Mesenchymal stem cell (in vitro differentiated cells and primary cell): ENCODE results near the gene ZFPM1.

Source experiments
- DNase-seq: peaks from one replicate; pipeline ENCODE4 v3.0.0-alpha.2; 2013
- H2AFZ ChIP-seq: one replicate; pipeline ENCODE4 v1.6.1; 2013; ENCODE audit warnings: low read depth, mild to moderate bottlenecking, control low read depth, inconsistent platforms, low read length, moderate library complexity
- H2AK5ac ChIP-seq: 2 replicates; pipeline ENCODE4 v1.6.1; 2013; ENCODE audit warnings: low read length, moderate library complexity, mild to moderate bottlenecking, inconsistent platforms; ENCODE audit not compliant: severe bottlenecking
- H2BK120ac ChIP-seq: one replicate; pipeline ENCODE4 v1.6.1; 2013; ENCODE audit warnings: low read depth, mild to moderate bottlenecking, inconsistent platforms, low read length, moderate library complexity
- H2BK12ac ChIP-seq, 2 experiments: one replicate each; pipeline ENCODE4 v1.6.1; 2013; ENCODE audit warnings: inconsistent platforms in 2 of 2, low read length in 2 of 2, mild to moderate bottlenecking in 2 of 2, moderate library complexity in 2 of 2, control low read depth in 1 of 2
- H2BK15ac ChIP-seq: one replicate; pipeline ENCODE4 v1.6.1; 2013; ENCODE audit warnings: mild to moderate bottlenecking, low read depth, inconsistent platforms; ENCODE audit not compliant: poor library complexity, severe bottlenecking
- H2BK5ac ChIP-seq: 2 replicates; pipeline ENCODE4 v1.6.1; 2013; ENCODE audit warnings: low read depth, mild to moderate bottlenecking, low read length, control low read depth, inconsistent platforms; ENCODE audit not compliant: poor library complexity, severe bottlenecking
- H3K14ac ChIP-seq, 2 experiments: one replicate each; pipeline ENCODE4 v1.6.1; 2013; ENCODE audit warnings: inconsistent platforms in 2 of 2, low read length in 2 of 2, control low read depth in 1 of 2, mild to moderate bottlenecking in 1 of 2, moderate library complexity in 1 of 2
- H3K18ac ChIP-seq, 2 experiments: one replicate each; pipeline ENCODE4 v1.6.1; 2013; ENCODE audit warnings: inconsistent platforms in 2 of 2, low read length in 2 of 2, control low read depth in 1 of 2, low read depth in 1 of 2, mild to moderate bottlenecking in 1 of 2
- H3K23ac ChIP-seq, 2 experiments: one replicate each; pipeline ENCODE4 v1.6.1; 2013; ENCODE audit warnings: inconsistent platforms in 2 of 2, low read length in 2 of 2, mild to moderate bottlenecking in 2 of 2, moderate library complexity in 2 of 2, control low read depth in 1 of 2
- H3K27ac ChIP-seq: 2 replicates; pipeline ENCODE4 v1.5.1; 2013; ENCODE audit warnings: mild to moderate bottlenecking, moderate library complexity, low read length, control low read depth, inconsistent platforms; ENCODE audit not compliant: poor library complexity, severe bottlenecking
- H3K27me3 ChIP-seq, 2 experiments: 2 replicates each; pipeline versions ENCODE4 v1.6.1 to v1.7.0; 2013; ENCODE audit warnings: low read length in 2 of 2, mild to moderate bottlenecking in 2 of 2, moderate library complexity in 2 of 2, control low read depth in 1 of 2, inconsistent platforms in 1 of 2; ENCODE audit not compliant: control insufficient read depth in 1 of 2, insufficient read depth in 1 of 2
- H3K36me3 ChIP-seq, 2 experiments: 2 replicates each; pipeline versions ENCODE4 v1.6.1 to v1.7.0; 2013; ENCODE audit warnings: low read length in 2 of 2, control low read depth in 1 of 2, inconsistent platforms in 1 of 2, low read depth in 1 of 2, mild to moderate bottlenecking in 1 of 2; ENCODE audit not compliant: insufficient read depth in 2 of 2, control insufficient read depth in 1 of 2
- H3K4ac ChIP-seq, 2 experiments: one replicate each; pipeline ENCODE4 v1.6.1; 2013; ENCODE audit warnings: inconsistent platforms in 2 of 2, low read length in 2 of 2, mild to moderate bottlenecking in 2 of 2, moderate library complexity in 2 of 2, control low read depth in 1 of 2, low read depth in 1 of 2
- H3K4me1 ChIP-seq: 2 replicates; pipeline ENCODE4 v1.6.1; 2013; ENCODE audit warnings: low read depth, low read length, control low read depth; ENCODE audit not compliant: control insufficient read depth, insufficient read depth
- H3K4me2 ChIP-seq: 2 replicates; pipeline ENCODE4 v1.6.1; 2013; ENCODE audit warnings: low read length, mild to moderate bottlenecking, inconsistent platforms; ENCODE audit not compliant: poor library complexity, severe bottlenecking
- H3K4me3 ChIP-seq, 2 experiments: 2 replicates each; pipeline versions ENCODE4 v1.5.1 to v1.7.0; 2013; ENCODE audit warnings: low read length in 2 of 2, mild to moderate bottlenecking in 2 of 2, control low read depth in 1 of 2, low read depth in 1 of 2; ENCODE audit not compliant: insufficient read depth in 1 of 2
- H3K79me1 ChIP-seq: replicated peaks from 2 replicates; pipeline ENCODE4 v1.6.1; 2013; ENCODE audit warnings: mild to moderate bottlenecking, control low read depth, low read length, inconsistent platforms; ENCODE audit not compliant: poor library complexity, severe bottlenecking
- H3K9ac ChIP-seq: 2 replicates; pipeline ENCODE4 v1.7.0; 2013; ENCODE audit warnings: mild to moderate bottlenecking, low read length, moderate library complexity
- H3K9me3 ChIP-seq: 2 replicates; pipeline ENCODE4 v1.7.0; 2013; ENCODE audit warnings: mild to moderate bottlenecking, low read length; ENCODE audit not compliant: control insufficient read depth
- H4K8ac ChIP-seq: one replicate; pipeline ENCODE4 v1.6.1; 2013; ENCODE audit warnings: inconsistent platforms, mild to moderate bottlenecking, low read length, moderate library complexity
- H4K91ac ChIP-seq: one replicate; pipeline ENCODE4 v1.6.1; 2013; ENCODE audit warnings: mild to moderate bottlenecking, low read length, inconsistent platforms
- WGBS: methylation state at CpG from one replicate; pipeline ENCODE4 v1.1.7; 2013; ENCODE audit warnings: mixed read lengths; 5-methylcytosine and 5-hydroxymethylcytosine counted together

Gene ZFPM1

GRCh38 chr16:88458773-88459235, 5.7 kb downstream of the ZFPM1 start:
- H3K4me3 ChIP-seq = no peak overlapping the region

GRCh38 chr16:88459366-88460073, 6.4 kb downstream of the ZFPM1 start:
- Histone ChIP-seq H3K18ac (peak overlapping the region in 1 of 2 experiments; percentile 4), H2BK12ac (no peak overlapping the region), H2AFZ (no peak overlapping the region), H3K27me3 (peaks cover 0 to 8% of the 10 kb centered on the region in 2 experiments), H3K9ac (no peak overlapping the region), H2BK15ac (no peak overlapping the region), H4K8ac (no peak overlapping the region), H3K79me1 (peaks cover 59% of the 10 kb centered on the region), H3K14ac (peak overlapping the region in 1 of 2 experiments; percentile 6), H3K23ac (peak overlapping the region in 1 of 2 experiments; percentile 23), H3K4ac (no peak overlapping the region), H2BK5ac (no peak overlapping the region), H2AK5ac (no peak overlapping the region), H3K4me3 (no peak overlapping the region), H2BK120ac (no peak overlapping the region), H3K27ac (no peak overlapping the region), H3K36me3 (peaks cover 0 to 3% of the 10 kb centered on the region in 2 experiments), H3K4me2 (no peak overlapping the region), H4K91ac (no peak overlapping the region), H3K9me3 (no peaks in the 10 kb centered on the region), H3K4me1 (peaks cover 42% of the 10 kb centered on the region)
- DNase-seq = peak; percentile 41
- whole genome bisulfite sequencing = 70% methylated on average over 8 of the region's 8 CpGs

More at GRCh38 chr16:88458773-88459235, 5.7 kb downstream of the ZFPM1 start:
- no peak overlapping the region for H3K4me2 ChIP-seq
- H2BK12ac ChIP-seq = no peak overlapping the region
- no peak for DNase-seq
- H2BK5ac ChIP-seq = no peak overlapping the region
- no peaks in the 10 kb centered on the region for H3K36me3 ChIP-seq
- no peak overlapping the region for H2AFZ ChIP-seq
- H2BK120ac ChIP-seq = no peak overlapping the region
- no peak overlapping the region for H3K18ac ChIP-seq
- WGBS = 94% methylated on average over 12 of the region's 12 CpGs
- H3K27me3 ChIP-seq = peaks cover 0 to 13% of the 10 kb centered on the region in 2 experiments
- H3K27ac ChIP-seq = no peak overlapping the region
- H3K14ac ChIP-seq = no peak overlapping the region
- H3K23ac ChIP-seq = no peak overlapping the region
- H3K9me3 ChIP-seq = no peaks in the 10 kb centered on the region
- peaks cover 48% of the 10 kb centered on the region for H3K4me1 ChIP-seq
- no peak overlapping the region for H3K4ac ChIP-seq
- no peak overlapping the region for H4K8ac ChIP-seq
- H2AK5ac ChIP-seq = no peak overlapping the region
- H4K91ac ChIP-seq = no peak overlapping the region
- H2BK15ac ChIP-seq = no peak overlapping the region
- peaks cover 63% of the 10 kb centered on the region for H3K79me1 ChIP-seq
- no peak overlapping the region for H3K9ac ChIP-seq

GRCh38 chr16:88460496-88461330, 7.6 kb downstream of the ZFPM1 start:
- Histone ChIP-seq H2BK12ac (no peak overlapping the region), H4K8ac (no peak overlapping the region), H3K4me1 (peaks cover 37% of the 10 kb centered on the region), H2BK5ac (no peak overlapping the region), H2AK5ac (no peak overlapping the region), H2AFZ (no peak overlapping the region), H3K18ac (no peak overlapping the region), H3K9ac (no peak overlapping the region), H3K4me2 (no peak overlapping the region), H4K91ac (no peak overlapping the region), H2BK120ac (no peak overlapping the region), H3K36me3 (peaks cover 0 to 5% of the 10 kb centered on the region in 2 experiments), H3K27me3 (peaks cover 0 to 3% of the 10 kb centered on the region in 2 experiments), H3K14ac (no peak overlapping the region), H3K9me3 (no peaks in the 10 kb centered on the region), H3K79me1 (peaks cover 61% of the 10 kb centered on the region), H2BK15ac (no peak overlapping the region), H3K27ac (no peak overlapping the region), H3K4ac (no peak overlapping the region), H3K4me3 (no peak overlapping the region), H3K23ac (no peak overlapping the region)
- 90% methylated on average over 25 of the region's 32 CpGs for WGBS
- no peak for DNase-seq
